GM13976 (cell line): ENCODE results near the gene PLEKHG4B.

Source experiments
- DNase-seq: peaks from one replicate; pipeline ENCODE4 v3.0.0; 2012; ENCODE audit warnings: low spot score
- CTCF ChIP-seq: IDR thresholded peaks from 2 replicates; pipeline ENCODE4 v1.5.1; 2012; ENCODE audit warnings: borderline replicate concordance, mild to moderate bottlenecking; ENCODE audit not compliant: insufficient read depth; ENCODE audit errors: extremely low read depth, missing control alignments, control extremely low read depth
- in situ Hi-C: fragments of 300-500 bp; cut with MboI; formaldehyde crosslinking; loops from one replicate; pipeline ENCODE4 v1.12.0; 2022; ENCODE audit warnings: low sequenced_read_pairs, mixed read lengths, inconsistent platforms; ENCODE audit not compliant: unreplicated experiment

PLEKHG4B gene

GRCh38 chr5:79821-80220 lies 12.1 kb upstream of the PLEKHG4B start:
- in situ Hi-C loops, result no loop called here
- no peak for TF ChIP-seq CTCF
- DNase-seq, result no peak

GRCh38 chr5:81391-82021 lies 10.5 kb upstream of the PLEKHG4B start:
- in situ Hi-C loops, result no loop called here
- TF ChIP-seq CTCF, result no peak
- peak; percentile 21 for DNase-seq

GRCh38 chr5:82097-82496 lies 9.9 kb upstream of the PLEKHG4B start:
- peak; percentile 22 for DNase-seq
- in situ Hi-C loops, result no loop called here
- no peak for TF ChIP-seq CTCF

- DNase-seq, result no peak
- in situ Hi-C loops, result no loop called here
- no peak for TF ChIP-seq CTCF
Observed at GRCh38 chr5:82570-82969, 9.4 kb upstream of the PLEKHG4B start.

- in situ Hi-C loops, result no loop called here
- TF ChIP-seq CTCF, result no peak
- DNase-seq, result no peak
Observed at GRCh38 chr5:83029-83428, 8.9 kb upstream of the PLEKHG4B start.

- in situ Hi-C loops, result no loop called here
- DNase-seq, result no peak
- TF ChIP-seq CTCF, result no peak
Observed at GRCh38 chr5:85334-85995, 6.5 kb upstream of the PLEKHG4B start.
